GM12878 (cell line): ENCODE results near the gene LRRK1. TPM values are rescaled to one million over a fixed set of nuclear protein-coding genes. Genes with fewer than 3 reads are reported as not detected.

Experiments used
- ATAC-seq: fragments of 200-7000 bp; cut with Tn5 transposase; 3 replicates; pipeline ENCODE4 v1.9.1; 2020; ENCODE audit warnings: mild to moderate bottlenecking, moderate library complexity
- BruUV-seq: library from RNA; stranded (reverse); fragments of 400-500 nt; replicated peaks from 2 replicates; lab custom pipeline; 2021; lab: Mats Ljungman, UMichigan
- CTCF ChIA-PET: fragments of 300-600 bp; sonication (Branson Sonifier 250); formaldehyde crosslinking; extraction: SDS; loops from one replicate; lab custom pipeline; 2021; ENCODE audit warnings: inconsistent platforms; lab: Yijun Ruan, JAX
- POLR2A ChIA-PET: fragments of 350-600 bp; formaldehyde crosslinking; extraction: SDS; loops from one replicate; lab custom pipeline; 2021; ENCODE audit warnings: inconsistent platforms; lab: Charles Lee
- RAD21 ChIA-PET: fragments of 300-600 bp; sonication (Branson Sonifier 250); formaldehyde crosslinking; loops from one replicate; lab custom pipeline; 2023; ENCODE audit warnings: antibody characterized with exemption; ENCODE audit not compliant: unreplicated experiment; lab: Charles Lee
- SMC1A ChIA-PET: fragments of 300-600 bp; sonication (Branson Sonifier 250); formaldehyde crosslinking; loops from one replicate; lab custom pipeline; 2023; ENCODE audit not compliant: unreplicated experiment, uncharacterized antibody; lab: Charles Lee
- DNase-seq: peaks from one replicate; pipeline ENCODE4 v3.0.0-alpha.2; 2011; ENCODE audit warnings: low read depth, low spot score
- FAIRE-seq: peaks from 3 replicates; lab custom pipeline; 2011; peaks lifted over from hg19 to GRCh38; lab: Jason Lieb, UNC
- H2AFZ ChIP-seq: 2 replicates; pipeline ENCODE4 v1.6.0; 2011; ENCODE audit warnings: low read depth, low read length, control low read depth; ENCODE audit not compliant: control insufficient read depth
- H3K27ac ChIP-seq: 2 replicates; pipeline ENCODE4 v1.5.1; 2011; ENCODE audit warnings: control low read depth; ENCODE audit not compliant: control insufficient read depth, insufficient read depth
- H3K27me3 ChIP-seq, 2 experiments: replicated peaks in 1 of 2; 2 replicates each; pipeline versions ENCODE4 v1.6.0 to v1.6.1; 2011; ENCODE audit warnings: low read length in 1 of 2; ENCODE audit not compliant: control insufficient read depth in 2 of 2, insufficient read depth in 2 of 2
- H3K36me3 ChIP-seq, 2 experiments: 2 replicates each; pipeline ENCODE4 v1.5.1; 2011; ENCODE audit warnings: low read length in 1 of 2; ENCODE audit not compliant: control insufficient read depth in 2 of 2, insufficient read depth in 2 of 2
- H3K4me1 ChIP-seq: 2 replicates; pipeline ENCODE4 v1.6.1; 2011; ENCODE audit warnings: mild to moderate bottlenecking, low read length, moderate library complexity, mixed read lengths; ENCODE audit not compliant: control insufficient read depth, insufficient read depth
- H3K4me2 ChIP-seq: 2 replicates; pipeline ENCODE4 v1.6.0; 2011; ENCODE audit warnings: control low read depth; ENCODE audit not compliant: control insufficient read depth, insufficient read depth
- H3K4me3 ChIP-seq: fragments of 200-600 bp; sonication (generic); 2 replicates; pipeline ENCODE4 v1.5.1; 2016
- H3K79me2 ChIP-seq: 2 replicates; pipeline ENCODE4 v1.6.0; 2011; ENCODE audit warnings: low read length; ENCODE audit not compliant: control insufficient read depth, insufficient read depth
- H3K9ac ChIP-seq: 2 replicates; pipeline ENCODE4 v1.8.0; 2011; ENCODE audit warnings: low read length, control low read depth, mixed read lengths; ENCODE audit not compliant: control insufficient read depth, insufficient read depth
- H3K9me3 ChIP-seq: replicated peaks from 3 replicates; pipeline ENCODE4 v1.5.1; 2011; ENCODE audit warnings: mild to moderate bottlenecking, low read length; ENCODE audit not compliant: control insufficient read depth, insufficient read depth
- H4K20me1 ChIP-seq: 2 replicates; pipeline ENCODE4 v1.6.0; 2011; ENCODE audit not compliant: control insufficient read depth, insufficient read depth
- ATF3 ChIP-seq: IDR thresholded peaks from 2 replicates; pipeline ENCODE4 v1.6.1; 2011; ENCODE audit warnings: low read depth, mild to moderate bottlenecking, low read length, moderate library complexity, borderline replicate concordance; ENCODE audit errors: extremely low read depth
- BACH1 ChIP-seq: fragments of 450-650 bp; IDR thresholded peaks from 2 replicates; pipeline ENCODE4 v1.6.1; 2017; ENCODE audit warnings: mild to moderate bottlenecking, borderline replicate concordance
- E2F8 ChIP-seq: fragments of 450-650 bp; IDR thresholded peaks from 2 replicates; pipeline ENCODE4 v1.6.1; 2018; ENCODE audit warnings: mild to moderate bottlenecking, low read depth, moderate library complexity; ENCODE audit not compliant: partially characterized antibody
- HDGF ChIP-seq: fragments of 450-650 bp; IDR thresholded peaks from 2 replicates; pipeline ENCODE4 v1.6.1; 2016; ENCODE audit warnings: antibody characterized with exemption
- JUND ChIP-seq: IDR thresholded peaks from 2 replicates; pipeline ENCODE4 v1.6.1; 2012; ENCODE audit warnings: low read depth, mild to moderate bottlenecking, low read length, improper control_type of control experiment, moderate library complexity
- KDM1A ChIP-seq: fragments of 200-600 bp; sonication (generic); IDR thresholded peaks from 2 replicates; pipeline ENCODE4 v1.6.1; 2016; ENCODE audit warnings: borderline replicate concordance
- NFXL1 ChIP-seq: fragments of 450-650 bp; IDR thresholded peaks from 2 replicates; pipeline ENCODE4 v1.6.1; 2017; ENCODE audit warnings: antibody characterized with exemption, mild to moderate bottlenecking, borderline replicate concordance
- PRDM15 ChIP-seq: fragments of 450-650 bp; formaldehyde crosslinking; IDR thresholded peaks from 2 replicates; pipeline ENCODE4 v1.4.0; 2020; ENCODE audit warnings: mild to moderate bottlenecking, moderate library complexity
- RCOR1 ChIP-seq: conservative IDR thresholded peaks from 2 replicates; pipeline ENCODE4 v1.6.1; 2012; ENCODE audit warnings: low read depth, low read length, improper control_type of control experiment
- YY1 ChIP-seq: IDR thresholded peaks from 2 replicates; pipeline ENCODE4 v1.6.1; 2011; ENCODE audit warnings: low read depth, mild to moderate bottlenecking, low read length
- ZBTB33 ChIP-seq: fragments of 450-650 bp; IDR thresholded peaks from 2 replicates; pipeline ENCODE4 v1.6.1; 2017; ENCODE audit warnings: mild to moderate bottlenecking
- ZSCAN29 ChIP-seq: fragments of 450-650 bp; IDR thresholded peaks from 2 replicates; pipeline ENCODE4 v1.6.1; 2017; ENCODE audit warnings: mild to moderate bottlenecking, moderate library complexity
- WGBS: methylation state at CpG from one replicate; pipeline ENCODE4 v1.1.6; 2016; ENCODE audit warnings: low lambda C conversion rate; ENCODE audit not compliant: insufficient replicate concordance, insufficient coverage; ENCODE audit errors: missing lambda C conversion rate; 5-methylcytosine and 5-hydroxymethylcytosine counted together
- in situ Hi-C: fragments of 300-500 bp; cut with MboI; formaldehyde crosslinking; loops from 9 replicates; pipeline ENCODE4 v1.14.3; 2018; ENCODE audit warnings: mixed read lengths
- intact Hi-C: fragments of 100-400 bp; cut with micrococcal nuclease; formaldehyde crosslinking; loops from one replicate; pipeline ENCODE4 v1.14.2; 2022; ENCODE audit not compliant: unreplicated experiment
- polyA plus RNA-seq, 11 experiments: library from polyadenylated mRNA; depleted of rRNA in 4 of 11; unstranded in 6 of 11; stranded (reverse) in 5 of 11; fragments of >200 nt; fragmentation: Nextera tagmentation in 4 of 11; fragmentation: Illumina TruSeq in 1 of 11; extraction: Ambion mirVana in 4 of 11; extraction: Trizol in 1 of 11; gene quantifications; 1 replicate in 1 of 11; 2 replicates in 10 of 11; pipeline versions ENCODE4 v1.2.1 to v1.2.3, GENCODE V29; 2011 to 2016; ENCODE audit warnings: inconsistent platforms in 2 of 11, missing spikeins in 2 of 11, low read depth in 1 of 11
- total RNA-seq, 4 experiments: library from RNA; depleted of rRNA in 3 of 4; stranded (reverse); fragments of >200 nt in 3 of 4; fragmentation: Illumina TruSeq in 1 of 4; extraction: Trizol in 1 of 4; gene quantifications; 2 replicates each; pipeline versions ENCODE4 v1.2.1 to v1.2.3, GENCODE V29; 2013 to 2021

LRRK1 gene
- total and polyA plus RNA-seq, 10 of the 15 experiments (the other 5 are each of a cell fraction or from before 2014, with no cell fraction given): 2.2 to 58.3 (median 17.9) TPM

GRCh38 chr15:100877551-100877950 is 41.6 kb upstream of the LRRK1 start (continued):
- TF ChIP-seq ZBTB33: no peak
- TF ChIP-seq HDGF: no peak
- no peak for TF ChIP-seq BACH1

GRCh38 chr15:100878130-100878529 is 41.0 kb upstream of the LRRK1 start:
- in situ Hi-C loops: no loop called here
- H4K20me1 ChIP-seq: peaks cover 2% of the 10 kb centered on the region; the same call in 1 of the 2 replicates
- intact Hi-C loops: no loop called here
- H3K4me1 ChIP-seq: no peaks in the 10 kb centered on the region
- H3K9me3 ChIP-seq: no peaks in the 10 kb centered on the region
- H3K9ac ChIP-seq: no peak overlapping the region
- no peak overlapping the region for H3K4me2 ChIP-seq
- no peak overlapping the region for H2AFZ ChIP-seq
- 67% methylated on average over 11 of the region's 11 CpGs for WGBS
- H3K27me3 ChIP-seq: peaks cover 13 to 17% of the 10 kb centered on the region in 2 experiments
- H3K36me3 ChIP-seq: no peaks in the 10 kb centered on the region
- ChIA-PET POLR2A (no interaction called here), SMC1A (no interaction called here), RAD21 (no interaction called here), CTCF (no interaction called here)
- no peak overlapping the region for H3K27ac ChIP-seq
- ATAC-seq (no peak), DNase-seq (no peak), FAIRE-seq (no peak)
- BruUV-seq: no TSS peak
- no peak overlapping the region for H3K4me3 ChIP-seq
- H3K79me2 ChIP-seq: no peaks in the 10 kb centered on the region
- TF ChIP-seq RCOR1 (no peak), JUND (no peak), NFXL1 (no peak), ATF3 (no peak), KDM1A (no peak), PRDM15 (no peak), E2F8 (no peak), YY1 (no peak), ZSCAN29 (no peak)
